DND-41 (cell line): Measurements from ENCODE around the gene PAPSS2.

ENCODE experiments used
- ATAC-seq: fragments of 200-7000 bp; cut with Tn5 transposase; 3 replicates; pipeline ENCODE4 v1.9.1; 2021; ENCODE audit warnings: low read depth; ENCODE audit not compliant: insufficient read depth
- DNase-seq: peaks from one replicate; pipeline ENCODE4 v3.0.0-alpha.2; 2020
- H2AFZ ChIP-seq: 2 replicates; pipeline ENCODE4 v1.6.0; 2012; ENCODE audit warnings: low read depth, low read length
- H3K27ac ChIP-seq: 2 replicates; pipeline ENCODE4 v1.5.1; 2012; ENCODE audit warnings: low read length, inconsistent platforms
- H3K27me3 ChIP-seq: fragments of 200-600 bp; sonication (generic); 2 replicates; pipeline ENCODE4 v1.6.0; 2012; ENCODE audit warnings: low read length, mild to moderate bottlenecking, inconsistent platforms; ENCODE audit not compliant: insufficient read depth, poor library complexity
- H3K36me3 ChIP-seq: 2 replicates; pipeline ENCODE4 v1.5.1; 2012; ENCODE audit warnings: low read length, inconsistent platforms; ENCODE audit not compliant: insufficient read depth
- H3K4me1 ChIP-seq: 2 replicates; pipeline ENCODE4 v1.5.1; 2012; ENCODE audit warnings: mild to moderate bottlenecking, low read length; ENCODE audit not compliant: insufficient read depth
- H3K4me2 ChIP-seq: 2 replicates; pipeline ENCODE4 v1.6.0; 2012; ENCODE audit warnings: mild to moderate bottlenecking, moderate library complexity, low read length, inconsistent platforms; ENCODE audit not compliant: insufficient read depth
- H3K4me3 ChIP-seq, 2 experiments: fragments of 200-600 bp in 1 of 2; shearing (Covaris generic) in 1 of 2; 2 replicates each; pipeline ENCODE4 v1.5.1; 2012 to 2016; ENCODE audit warnings: inconsistent platforms in 2 of 2, low read length in 2 of 2, mild to moderate bottlenecking in 2 of 2, low read depth in 1 of 2, moderate library complexity in 1 of 2
- H3K79me2 ChIP-seq: 2 replicates; pipeline ENCODE4 v1.6.0; 2012; ENCODE audit warnings: low read length, inconsistent platforms; ENCODE audit not compliant: insufficient read depth
- H3K9ac ChIP-seq: 2 replicates; pipeline ENCODE4 v1.6.0; 2012; ENCODE audit warnings: low read depth, mild to moderate bottlenecking, inconsistent platforms, low read length, moderate library complexity
- H3K9me3 ChIP-seq: 2 replicates; pipeline ENCODE4 v1.5.1; 2012; ENCODE audit warnings: low read length, moderate library complexity, mild to moderate bottlenecking, inconsistent platforms; ENCODE audit not compliant: insufficient read depth, severe bottlenecking
- H4K20me1 ChIP-seq: 2 replicates; pipeline ENCODE4 v1.6.0; 2012; ENCODE audit warnings: low read length; ENCODE audit not compliant: insufficient read depth
- CTCF ChIP-seq: IDR thresholded peaks from 2 replicates; pipeline ENCODE4 v1.5.1; 2012; ENCODE audit warnings: borderline replicate concordance, low read length, moderate library complexity, mild to moderate bottlenecking; ENCODE audit not compliant: poor library complexity, severe bottlenecking; ENCODE audit errors: extremely low read depth
- EZH2 ChIP-seq: IDR thresholded peaks from 3 replicates; pipeline ENCODE4 v1.6.1; 2012; ENCODE audit warnings: borderline replicate concordance, low read depth, mild to moderate bottlenecking, moderate library complexity, low read length, inconsistent platforms; ENCODE audit not compliant: severe bottlenecking

Gene PAPSS2

DNA sequence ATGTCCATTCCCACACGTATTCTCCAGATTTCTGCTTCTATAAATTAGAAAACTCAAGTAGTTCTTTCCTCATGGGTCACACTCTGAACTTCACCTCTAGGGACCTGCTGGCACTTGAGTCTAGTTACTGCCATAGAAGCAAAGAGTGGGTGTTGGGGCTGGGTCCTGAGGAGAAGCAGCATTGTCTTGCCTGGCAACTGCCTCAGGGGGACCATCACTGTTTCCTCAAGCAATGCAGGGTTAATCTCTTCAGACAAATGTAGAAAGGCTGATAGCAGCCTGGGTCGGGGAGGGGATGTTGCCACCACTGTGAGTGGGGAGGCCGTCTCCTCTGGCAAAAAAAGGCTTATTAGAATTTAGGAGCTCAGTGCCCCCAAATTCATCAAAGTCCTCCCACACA, 20.2 kb upstream of the PAPSS2 start:
- H3K9me3 ChIP-seq = no peaks in the 10 kb centered on the region
- no peaks in the 10 kb centered on the region for H3K36me3 ChIP-seq
- no peak overlapping the region for H3K4me3 ChIP-seq
- no peaks in the 10 kb centered on the region for H3K4me1 ChIP-seq
- H2AFZ ChIP-seq = no peak overlapping the region
- H3K9ac ChIP-seq = no peak overlapping the region
- no peak for ATAC-seq
- no peaks in the 10 kb centered on the region for H3K79me2 ChIP-seq
- H3K27me3 ChIP-seq = no peaks in the 10 kb centered on the region
- DNase-seq = no peak
- no peak overlapping the region for H3K4me2 ChIP-seq
- H3K27ac ChIP-seq = no peak overlapping the region
- H4K20me1 ChIP-seq = no peaks in the 10 kb centered on the region
- TF ChIP-seq CTCF (no peak), EZH2 (no peak)

- Histone ChIP-seq H3K4me3 (no peak overlapping the region), H3K27ac (no peak overlapping the region), H3K9me3 (no peaks in the 10 kb centered on the region), H3K27me3 (no peaks in the 10 kb centered on the region), H2AFZ (no peak overlapping the region), H3K4me1 (no peaks in the 10 kb centered on the region), H3K9ac (no peak overlapping the region), H4K20me1 (no peaks in the 10 kb centered on the region), H3K4me2 (no peak overlapping the region), H3K79me2 (no peaks in the 10 kb centered on the region), H3K36me3 (no peaks in the 10 kb centered on the region)
- DNase-seq = no peak
- no peak for ATAC-seq
- TF ChIP-seq CTCF (no peak), EZH2 (no peak)
Measured at GRCh38 chr10:87640043-87640442, 19.6 kb upstream of the PAPSS2 start.

DNA sequence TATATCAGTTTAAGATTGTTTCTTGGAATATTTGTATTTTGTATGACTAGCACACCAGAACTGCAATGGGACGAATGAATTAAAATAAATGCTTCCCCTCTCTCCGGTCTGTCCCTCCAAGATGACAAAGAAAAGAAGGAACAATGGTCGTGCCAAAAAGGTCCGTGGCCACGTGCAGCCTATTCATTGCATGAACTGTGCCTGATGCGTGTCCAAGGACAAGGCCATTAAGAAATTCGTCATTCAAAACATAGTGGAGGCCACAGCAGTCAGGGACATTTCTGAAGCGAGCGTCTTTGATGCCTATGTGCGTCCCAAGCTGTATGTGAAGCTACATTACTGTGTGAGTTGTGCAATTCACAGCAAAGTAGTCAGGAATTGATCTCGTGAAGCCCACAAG, 17.2 kb upstream of the PAPSS2 start:
- Histone ChIP-seq H3K79me2 (no peaks in the 10 kb centered on the region), H2AFZ (no peak overlapping the region), H4K20me1 (no peaks in the 10 kb centered on the region), H3K27ac (no peak overlapping the region), H3K4me1 (no peaks in the 10 kb centered on the region), H3K9me3 (no peaks in the 10 kb centered on the region), H3K9ac (no peak overlapping the region), H3K4me2 (no peak overlapping the region), H3K36me3 (no peaks in the 10 kb centered on the region), H3K4me3 (no peak overlapping the region), H3K27me3 (no peaks in the 10 kb centered on the region)
- TF ChIP-seq EZH2 (no peak), CTCF (no peak)
- ATAC-seq = no peak
- no peak for DNase-seq

DNA sequence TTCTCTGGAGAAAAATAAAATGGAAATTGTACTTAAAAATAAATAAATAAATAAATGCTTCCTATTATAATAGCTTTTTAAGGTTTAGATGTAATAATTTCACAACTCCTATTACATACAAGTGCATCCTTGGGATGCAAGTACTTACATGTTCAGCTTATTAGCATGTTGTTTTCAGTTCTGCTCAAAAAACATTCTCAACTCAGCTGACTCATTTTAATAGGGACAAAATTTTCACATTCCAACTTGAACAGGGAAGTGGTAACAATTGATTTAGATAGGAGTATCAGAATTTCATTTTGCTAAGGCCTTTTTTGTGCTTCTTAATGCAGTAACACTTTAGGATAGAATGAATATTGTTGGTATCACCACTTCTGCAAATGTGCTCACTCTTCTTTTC, 16.7 kb upstream of the PAPSS2 start:
- H4K20me1 ChIP-seq = no peaks in the 10 kb centered on the region
- TF ChIP-seq CTCF (no peak), EZH2 (no peak)
- H3K79me2 ChIP-seq = no peaks in the 10 kb centered on the region
- no peak overlapping the region for H3K4me2 ChIP-seq
- H3K27ac ChIP-seq = no peak overlapping the region
- DNase-seq = no peak
- H2AFZ ChIP-seq = no peak overlapping the region
- H3K4me1 ChIP-seq = no peaks in the 10 kb centered on the region
- H3K9ac ChIP-seq = no peak overlapping the region
- no peaks in the 10 kb centered on the region for H3K27me3 ChIP-seq
- no peaks in the 10 kb centered on the region for H3K36me3 ChIP-seq
- H3K9me3 ChIP-seq = no peaks in the 10 kb centered on the region
- no peak for ATAC-seq
- no peak overlapping the region for H3K4me3 ChIP-seq
